WTC11 (cell line): ENCODE measurements around the gene SLC29A3. TPM values are rescaled to one million over a fixed set of nuclear protein-coding genes. Genes with fewer than 3 reads are reported as not detected.

Source experiments
- ATAC-seq: fragments of 200-7000 bp; cut with Tn5 transposase; 2 replicates; pipeline ENCODE4 v1.10.0; 2021; ENCODE audit warnings: mild to moderate bottlenecking, moderate library complexity
- CTCF ChIA-PET: fragments of 300-600 bp; sonication (Branson Sonifier 250); formaldehyde crosslinking; loops from one replicate; lab custom pipeline; 2021; ENCODE audit warnings: antibody characterized with exemption; lab: Charles Lee
- POLR2A ChIA-PET: fragments of 350-600 bp; sonication (Branson Sonifier 250); formaldehyde crosslinking; loops from one replicate; lab custom pipeline; 2021; ENCODE audit warnings: antibody characterized with exemption; lab: Charles Lee
- DNase-seq: peaks from one replicate; pipeline ENCODE4 v3.0.0; 2021; ENCODE audit warnings: low spot score
- H3K27ac Mint-ChIP-seq: 2 replicates; pipeline ENCODE4 v1.8.0; 2021; ENCODE audit warnings: mixed read lengths
- H3K27me3 Mint-ChIP-seq: 2 replicates; pipeline ENCODE4 v1.8.0; 2021; ENCODE audit warnings: low read depth, mild to moderate bottlenecking, moderate library complexity, mixed read lengths
- H3K36me3 Mint-ChIP-seq: 2 replicates; pipeline ENCODE4 v1.8.0; 2021; ENCODE audit warnings: mixed read lengths
- H3K4me1 Mint-ChIP-seq: 2 replicates; pipeline ENCODE4 v1.8.0; 2022; ENCODE audit warnings: mixed read lengths
- H3K4me3 Mint-ChIP-seq: 2 replicates; pipeline ENCODE4 v1.8.0; 2021; ENCODE audit warnings: mild to moderate bottlenecking, moderate library complexity, mixed read lengths
- H3K9me3 Mint-ChIP-seq: 2 replicates; pipeline ENCODE4 v1.8.0; 2021; ENCODE audit warnings: mixed read lengths
- AFF4 ChIP-seq: sonication (generic); formaldehyde crosslinking; IDR thresholded peaks from 2 replicates; pipeline ENCODE4 v1.8.1; 2023; ENCODE audit warnings: mild to moderate bottlenecking, missing genetic modification reagents, borderline replicate concordance
- ARID4B ChIP-seq: sonication (generic); formaldehyde crosslinking; IDR thresholded peaks from 2 replicates; pipeline ENCODE4 v1.8.0; 2023; ENCODE audit warnings: missing genetic modification reagents, mild to moderate bottlenecking, borderline replicate concordance
- HMGA2 ChIP-seq: fragments of 250-450 bp; sonication (Bioruptor Pico); IDR thresholded peaks from 2 replicates; pipeline ENCODE4 v1.4.0; 2021; ENCODE audit warnings: mild to moderate bottlenecking, moderate library complexity
- SMAD3 ChIP-seq: sonication (generic); formaldehyde crosslinking; IDR thresholded peaks from 2 replicates; pipeline ENCODE4 v1.8.0; 2022; ENCODE audit warnings: missing genetic modification reagents, mild to moderate bottlenecking, borderline replicate concordance
- SMAD4 ChIP-seq: sonication (generic); formaldehyde crosslinking; IDR thresholded peaks from 2 replicates; pipeline ENCODE4 v1.8.0; 2022; ENCODE audit warnings: mild to moderate bottlenecking, missing genetic modification reagents
- TP53 ChIP-seq: sonication (generic); formaldehyde crosslinking; IDR thresholded peaks from 2 replicates; pipeline ENCODE4 v1.8.1; 2023; ENCODE audit warnings: mild to moderate bottlenecking, missing genetic modification reagents
- ZNF232 ChIP-seq: sonication (generic); formaldehyde crosslinking; IDR thresholded peaks from 2 replicates; pipeline ENCODE4 v1.8.0; 2022; ENCODE audit warnings: mild to moderate bottlenecking, missing genetic modification reagents
- ZNF263 ChIP-seq: sonication (generic); formaldehyde crosslinking; IDR thresholded peaks from 2 replicates; pipeline ENCODE4 v1.8.1; 2022; ENCODE audit warnings: low read depth, mild to moderate bottlenecking, moderate library complexity, missing genetic modification reagents
- total RNA-seq: library from RNA; stranded (reverse); gene quantifications from 3 replicates; pipeline ENCODE4 v1.2.3, GENCODE V29; 2021
- TF ChIP-seq, protein P1 (sequence below): sonication (generic); formaldehyde crosslinking; IDR thresholded peaks from 2 replicates; pipeline ENCODE4 v1.8.0; 2022; ENCODE audit warnings: missing genetic modification reagents
- TF ChIP-seq, protein P2 (sequence below): fragments of 250-450 bp; sonication (Bioruptor Pico); conservative IDR thresholded peaks from 2 replicates; pipeline ENCODE4 v1.9.0; 2021; ENCODE audit warnings: mild to moderate bottlenecking

Gene SLC29A3
- total RNA-seq, 1 experiment from 2014 or later = 9.2 TPM

DNA sequence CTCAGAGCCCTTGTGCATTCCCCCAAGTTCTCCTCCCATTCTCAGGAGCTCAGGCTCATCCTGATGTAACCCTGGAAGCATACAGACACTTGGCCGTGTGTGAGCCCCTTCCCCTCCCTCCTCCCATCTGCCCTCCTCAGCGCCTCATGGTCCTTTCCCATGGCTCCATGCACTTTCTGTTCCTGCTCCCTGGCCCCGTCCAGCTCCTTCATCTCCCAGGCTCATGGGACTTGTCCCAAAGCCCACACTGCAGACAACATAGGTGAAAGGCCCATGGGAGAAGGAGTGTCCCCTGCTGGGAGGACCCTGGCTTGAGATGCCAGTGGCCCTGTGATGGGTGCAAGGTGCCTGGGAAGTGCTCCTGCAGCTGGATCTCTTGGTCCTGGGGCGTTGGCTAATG is 24.2 kb upstream of the SLC29A3 start:
- Mint-ChIP-seq H3K27me3 (no peaks in the 10 kb centered on the region), H3K36me3 (peaks cover 31% of the 10 kb centered on the region)
- DNase-seq = no peak
- no peak for TF ChIP-seq SMAD4 (CRISPR knock-in tag)
- no peak for TF ChIP-seq TP53 (CRISPR knock-in tag)
- TF ChIP-seq, protein P1, sequence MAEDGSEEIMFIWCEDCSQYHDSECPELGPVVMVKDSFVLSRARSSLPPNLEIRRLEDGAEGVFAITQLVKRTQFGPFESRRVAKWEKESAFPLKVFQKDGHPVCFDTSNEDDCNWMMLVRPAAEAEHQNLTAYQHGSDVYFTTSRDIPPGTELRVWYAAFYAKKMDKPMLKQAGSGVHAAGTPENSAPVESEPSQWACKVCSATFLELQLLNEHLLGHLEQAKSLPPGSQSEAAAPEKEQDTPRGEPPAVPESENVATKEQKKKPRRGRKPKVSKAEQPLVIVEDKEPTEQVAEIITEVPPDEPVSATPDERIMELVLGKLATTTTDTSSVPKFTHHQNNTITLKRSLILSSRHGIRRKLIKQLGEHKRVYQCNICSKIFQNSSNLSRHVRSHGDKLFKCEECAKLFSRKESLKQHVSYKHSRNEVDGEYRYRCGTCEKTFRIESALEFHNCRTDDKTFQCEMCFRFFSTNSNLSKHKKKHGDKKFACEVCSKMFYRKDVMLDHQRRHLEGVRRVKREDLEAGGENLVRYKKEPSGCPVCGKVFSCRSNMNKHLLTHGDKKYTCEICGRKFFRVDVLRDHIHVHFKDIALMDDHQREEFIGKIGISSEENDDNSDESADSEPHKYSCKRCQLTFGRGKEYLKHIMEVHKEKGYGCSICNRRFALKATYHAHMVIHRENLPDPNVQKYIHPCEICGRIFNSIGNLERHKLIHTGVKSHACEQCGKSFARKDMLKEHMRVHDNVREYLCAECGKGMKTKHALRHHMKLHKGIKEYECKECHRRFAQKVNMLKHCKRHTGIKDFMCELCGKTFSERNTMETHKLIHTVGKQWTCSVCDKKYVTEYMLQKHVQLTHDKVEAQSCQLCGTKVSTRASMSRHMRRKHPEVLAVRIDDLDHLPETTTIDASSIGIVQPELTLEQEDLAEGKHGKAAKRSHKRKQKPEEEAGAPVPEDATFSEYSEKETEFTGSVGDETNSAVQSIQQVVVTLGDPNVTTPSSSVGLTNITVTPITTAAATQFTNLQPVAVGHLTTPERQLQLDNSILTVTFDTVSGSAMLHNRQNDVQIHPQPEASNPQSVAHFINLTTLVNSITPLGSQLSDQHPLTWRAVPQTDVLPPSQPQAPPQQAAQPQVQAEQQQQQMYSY = no peak
- TF ChIP-seq HMGA2 (CRISPR knock-in tag) = no peak
- TF ChIP-seq, all 79 proteins: peak for 0
- Mint-ChIP-seq H3K4me1 (no peaks in the 10 kb centered on the region), H3K27ac (no peak overlapping the region), H3K9me3 (no peaks in the 10 kb centered on the region), H3K4me3 (no peak overlapping the region)
- no peak for ATAC-seq
- POLR2A ChIA-PET = no interaction called here
- CTCF ChIA-PET = interaction anchor here (1.1 kb wide), 1 partner anchor 25 kb away, joined by 4 read pairs; no protein-coding TSS in a partner anchor

- no peak for ATAC-seq
- no peak for DNase-seq
- POLR2A ChIA-PET = no interaction called here
- Mint-ChIP-seq H3K4me1 (no peaks in the 10 kb centered on the region), H3K4me3 (no peak overlapping the region), H3K27me3 (no peaks in the 10 kb centered on the region), H3K36me3 (peaks cover 31% of the 10 kb centered on the region), H3K9me3 (no peaks in the 10 kb centered on the region), H3K27ac (no peak overlapping the region)
- CTCF ChIA-PET = interaction anchor here (0.9 kb wide), 1 partner anchor 25 kb away, joined by 3 read pairs; no protein-coding TSS in a partner anchor
- TF ChIP-seq AFF4 (CRISPR knock-in tag) (no peak), ZNF263 (no peak), ARID4B (CRISPR knock-in tag) (no peak), ZNF232 (CRISPR knock-in tag) (no peak), SMAD3 (CRISPR knock-in tag) (no peak)
- TF ChIP-seq, protein P2, sequence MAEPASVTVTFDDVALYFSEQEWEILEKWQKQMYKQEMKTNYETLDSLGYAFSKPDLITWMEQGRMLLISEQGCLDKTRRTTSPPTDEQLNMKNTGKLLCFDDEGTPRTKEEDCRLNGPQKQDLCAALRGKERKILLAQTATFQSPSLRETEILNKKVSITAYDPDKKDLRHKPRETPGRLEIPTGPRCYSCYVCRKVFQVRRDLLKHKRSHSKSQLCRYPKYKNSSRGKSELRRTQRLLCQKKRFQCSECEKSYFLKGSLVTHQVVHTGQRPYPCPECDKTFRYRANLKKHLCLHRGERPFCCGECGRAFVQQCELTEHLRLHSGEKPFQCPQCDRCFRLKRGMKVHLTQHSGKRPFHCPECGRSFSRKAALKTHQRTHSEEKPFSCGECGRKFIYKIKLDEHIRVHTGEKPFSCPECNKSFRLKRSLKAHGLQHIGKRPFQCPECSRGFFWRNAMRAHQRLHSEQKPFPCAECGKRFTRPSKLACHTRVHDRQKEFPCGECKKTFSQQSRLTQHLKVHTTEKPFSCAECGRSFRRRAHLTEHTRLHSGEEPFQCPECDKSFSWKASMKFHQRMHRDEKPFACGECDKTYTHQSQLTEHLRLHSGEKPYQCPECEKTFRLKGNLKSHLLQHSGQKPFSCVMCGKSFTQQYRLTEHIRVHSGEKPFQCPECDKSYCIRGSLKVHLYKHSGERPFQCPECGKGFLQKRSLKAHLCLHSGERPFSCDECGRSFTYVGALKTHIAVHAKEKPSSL (CRISPR knock-in tag) = no peak
These were observed 23.4 kb upstream of the SLC29A3 start for GRCh38 chr10:71295641-71296040.
